ENCODE measurements around the gene HADH.

GRCh38 chr4:108031427-108032083 lies 41.9 kb downstream of the HADH start:
- TF ChIP-seq CTCF (IDR thresholded peaks at IDR 0.05) (no peak), POLR2A (IDR thresholded peaks at IDR 0.05) (no peak)

All from testis (tissue), 2 donors.